ENCODE data around the gene PDSS1.

- TF ChIP-seq CTCF (optimal IDR thresholded peaks at IDR 0.05 in 1 of 3, IDR thresholded peaks at IDR 0.05 in 1 of 3, conservative IDR thresholded peaks at IDR 0.05 in 1 of 3; ENCODE audit: extremely low read depth in 1 of 3, insufficient read depth in 2 of 3, low read length in 3 of 3) (no peak), EZH2 (IDR thresholded peaks at IDR 0.05; ENCODE audit: low read length) (no peak)
Observed at GRCh38 chr10:26787362-26787761, 89.9 kb downstream of the PDSS1 start.
